HUDEP-2 (cell line): ENCODE results near the gene PSENEN.
"Not testable (repeated sequence)": the region's sequence is repeated elsewhere in the genome, so short reads cannot be mapped to it uniquely, and the experiment has no call there.

Experiments used
- DNase-seq, 76 experiments: peaks; one replicate each; lab custom pipeline; 2025; ENCODE audit not compliant: unreplicated experiment in 76 of 76; lab: John Stamatoyannopoulos, UW

PSENEN gene

DNA sequence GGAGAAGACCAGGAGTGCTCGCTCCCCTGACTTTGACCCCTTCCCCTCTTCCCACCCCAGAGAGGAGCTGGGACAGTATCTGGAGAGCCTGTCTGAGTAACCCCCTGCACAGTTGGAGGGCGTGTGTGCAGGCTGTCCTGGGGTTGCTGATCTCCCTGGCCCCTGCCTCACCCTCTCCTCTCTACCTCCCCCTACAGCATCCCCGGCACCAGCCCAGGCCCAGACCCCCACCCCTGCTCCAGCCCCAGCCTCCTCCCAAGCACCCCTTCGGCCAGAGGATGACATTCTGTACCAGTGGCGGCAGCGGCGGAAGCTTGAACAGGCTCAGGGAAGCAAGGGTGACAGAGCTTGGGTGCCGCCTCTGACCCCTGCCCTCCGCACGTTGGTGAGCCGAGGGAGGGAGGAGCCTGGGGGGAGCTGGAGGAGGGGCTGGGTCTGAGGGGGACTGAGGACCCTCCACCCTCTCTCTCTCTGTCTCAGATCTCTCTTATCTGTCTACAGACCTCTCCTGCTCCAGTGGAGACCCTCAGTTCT lies 21.2 kb downstream of the PSENEN start:
- no peak for DNase-seq

- no peak for DNase-seq
Observed at GRCh38 chr19:35767288-35768081, 22.0 kb downstream of the PSENEN start.

GRCh38 chr19:35768082-35768421 lies 22.6 kb downstream of the PSENEN start:
- no peak for DNase-seq

DNA sequence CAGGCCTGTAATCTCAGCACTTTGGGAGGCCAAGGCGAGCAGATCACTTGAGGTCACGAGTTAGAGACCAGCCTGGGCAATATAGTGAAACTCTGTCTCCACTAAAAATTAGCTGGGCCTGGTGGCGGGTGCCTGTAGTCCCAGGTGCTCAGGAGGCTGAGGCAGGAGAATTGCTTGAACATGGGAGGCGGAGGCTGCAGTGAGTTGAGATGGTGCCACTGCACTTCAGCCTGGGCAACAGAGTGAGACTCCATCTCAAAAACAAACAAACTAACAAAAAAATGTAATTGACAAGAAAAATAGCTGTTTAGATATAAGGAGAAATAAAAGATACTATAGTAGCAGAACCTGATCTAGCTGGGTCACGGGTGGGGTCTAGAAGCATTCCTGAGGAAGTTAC lies 26.9 kb downstream of the PSENEN start:
- DNase-seq: not testable (repeated sequence)

- no peak for DNase-seq
Observed at GRCh38 chr19:35773020-35773806, 27.8 kb downstream of the PSENEN start.

GRCh38 chr19:35774274-35775045 lies 29.0 kb downstream of the PSENEN start:
- DNase-seq: no peak

DNA sequence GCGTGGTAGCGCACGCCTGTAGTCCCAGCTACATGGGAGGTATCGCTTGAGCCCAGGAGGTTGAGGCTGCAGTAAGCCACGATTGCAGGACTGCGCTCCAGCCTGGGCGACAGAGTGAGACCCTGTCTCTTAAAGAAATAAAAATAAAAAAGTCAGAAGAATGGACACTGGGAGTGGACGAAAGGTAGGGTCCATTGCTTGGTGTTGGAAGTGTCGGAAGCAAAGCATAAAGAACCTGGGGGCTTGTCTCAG lies 29.5 kb downstream of the PSENEN start:
- DNase-seq: no peak

GRCh38 chr19:35775298-35776101 lies 30.0 kb downstream of the PSENEN start, which contains the start of gene ARHGAP33:
TSS of gene ARHGAP33 (plus strand) at chr19:35775564. CDS start at chr19:35775659, 95 bp downstream.
- DNase-seq: peak in 75 of 76 experiments; percentile 45 to 100 (median 99)

DNA sequence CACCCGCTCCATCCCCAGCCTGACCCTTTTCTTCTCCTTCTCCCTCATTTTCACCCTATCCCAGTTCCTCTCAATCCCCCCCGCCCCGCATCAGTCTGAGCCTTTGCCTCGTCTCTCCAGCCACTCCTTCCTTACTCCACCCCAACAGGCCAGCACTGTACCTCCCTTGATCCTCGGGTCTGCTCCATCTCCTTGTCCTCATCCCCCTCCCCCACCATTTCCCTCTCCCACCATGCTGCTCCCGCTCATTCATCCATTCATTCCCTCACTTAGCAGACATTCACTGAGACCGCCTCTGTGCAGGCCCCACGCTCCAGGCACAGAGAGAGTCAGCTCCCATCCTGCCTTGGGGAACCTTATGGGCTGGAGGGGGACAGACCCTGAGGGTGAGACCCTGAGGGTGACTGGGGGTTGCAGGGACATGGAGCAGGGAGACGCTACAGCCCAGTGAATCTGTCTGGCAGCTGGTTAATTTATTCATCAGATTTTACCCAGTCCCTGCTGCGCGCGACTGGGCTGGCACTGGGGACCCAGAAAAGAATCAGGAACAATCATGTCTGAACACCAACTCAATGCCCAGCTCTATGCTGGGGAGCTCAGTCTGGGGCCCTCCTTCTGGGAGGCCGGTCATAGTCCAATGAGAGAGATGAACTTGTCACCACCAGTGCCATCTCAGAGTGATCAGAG lies 30.8 kb downstream of the PSENEN start:
- DNase-seq: no peak

GRCh38 chr19:35777086-35777841 lies 31.8 kb downstream of the PSENEN start:
- DNase-seq: no peak

- DNase-seq: no peak
Observed at GRCh38 chr19:35777961-35778360, 32.5 kb downstream of the PSENEN start.

- DNase-seq: no peak
Observed at GRCh38 chr19:35779033-35779432, 33.6 kb downstream of the PSENEN start.

DNA sequence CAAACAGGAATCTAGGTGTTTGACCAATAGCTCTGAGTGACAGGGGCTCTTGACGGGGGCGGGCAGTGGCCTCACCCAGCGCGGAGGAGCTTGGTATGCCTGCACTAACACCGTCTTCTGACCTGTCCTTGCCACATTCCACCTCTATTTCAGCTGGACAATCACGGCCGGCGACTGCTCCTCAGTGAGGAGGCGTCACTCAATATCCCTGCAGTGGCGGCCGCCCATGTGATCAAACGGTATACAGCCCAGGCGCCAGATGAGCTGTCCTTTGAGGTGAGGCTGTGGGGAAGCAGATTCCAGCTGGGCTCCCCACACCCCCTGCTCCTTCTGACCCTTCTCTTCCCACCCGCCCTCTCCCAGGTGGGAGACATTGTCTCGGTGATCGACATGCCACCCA lies 34.6 kb downstream of the PSENEN start:
- no peak for DNase-seq

DNA sequence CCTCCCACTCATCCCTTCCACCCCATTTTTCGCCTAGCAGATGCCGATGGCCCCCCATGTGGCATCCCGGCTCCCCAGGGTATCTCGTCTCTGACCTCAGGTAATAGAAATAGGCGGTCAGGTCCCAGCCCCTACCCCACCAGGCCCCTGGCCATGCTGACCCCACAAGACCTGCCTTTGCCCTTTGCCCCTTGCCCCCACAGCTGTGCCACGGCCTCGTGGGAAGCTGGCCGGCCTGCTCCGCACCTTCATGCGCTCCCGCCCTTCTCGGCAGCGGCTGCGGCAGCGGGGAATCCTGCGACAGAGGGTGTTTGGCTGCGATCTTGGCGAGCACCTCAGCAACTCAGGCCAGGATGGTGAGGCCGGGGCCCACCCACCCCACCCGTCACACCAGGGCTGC lies 35.3 kb downstream of the PSENEN start:
- DNase-seq: no peak

DNA sequence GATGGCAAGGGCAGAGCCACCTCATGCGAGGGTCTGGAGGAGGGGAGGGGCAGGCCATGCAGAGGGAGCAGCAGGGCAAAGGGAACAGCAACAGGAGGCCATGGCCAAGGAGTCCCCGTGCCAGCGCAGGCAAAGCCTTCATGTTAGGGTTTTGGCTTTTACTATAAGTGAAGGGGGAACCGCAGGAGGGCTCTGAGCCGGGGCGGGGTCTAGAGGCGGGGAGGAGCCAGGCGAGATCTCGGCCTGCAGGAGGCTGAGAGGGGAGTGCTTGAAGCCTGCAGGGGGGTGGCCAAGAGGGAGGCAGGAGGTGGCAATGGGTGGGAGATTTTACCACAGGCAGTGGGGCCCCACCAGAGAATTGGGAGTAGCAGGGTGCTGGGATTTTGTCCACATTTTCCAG lies 36.2 kb downstream of the PSENEN start:
- no peak for DNase-seq

DNA sequence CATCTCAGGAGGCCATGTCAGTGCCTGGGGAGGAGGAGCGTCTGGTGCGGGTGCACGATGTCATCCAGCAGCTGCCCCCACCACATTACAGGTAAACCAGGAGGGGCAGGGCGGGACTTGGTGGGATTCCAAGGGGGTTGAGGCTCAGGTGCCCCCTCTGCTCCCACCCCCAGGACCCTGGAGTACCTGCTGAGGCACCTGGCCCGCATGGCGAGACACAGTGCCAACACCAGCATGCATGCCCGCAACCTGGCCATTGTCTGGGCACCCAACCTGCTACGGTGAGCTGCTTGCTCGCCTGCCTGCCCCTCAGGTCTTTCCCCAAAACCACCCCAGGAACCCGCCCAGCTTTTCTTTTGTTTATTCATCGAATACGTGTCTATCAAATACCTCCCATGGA lies 37.1 kb downstream of the PSENEN start:
- DNase-seq: no peak

- no peak for DNase-seq
Observed at GRCh38 chr19:35783469-35784434, 38.3 kb downstream of the PSENEN start.
